OCI-LY1 (cell line): ENCODE data around the gene HAUS8.
"Not testable (repeated sequence)": the region's sequence is repeated elsewhere in the genome, so short reads cannot be mapped to it uniquely, and the experiment has no call there.

Experiments used
- EZH2 ChIP-seq: fragments of 200-600 bp; sonication (generic), shearing (Covaris generic); IDR thresholded peaks from 2 replicates; pipeline ENCODE4 v1.8.0; 2017; ENCODE audit warnings: borderline replicate concordance, mixed run types, mild to moderate bottlenecking, antibody characterized with exemption, low read length, moderate library complexity, mixed read lengths
- TF ChIP-seq, protein P1 (sequence below): fragments of 200-600 bp; sonication (generic), shearing (Covaris generic); IDR thresholded peaks from 2 replicates; pipeline ENCODE4 v1.5.1; 2017; ENCODE audit warnings: mild to moderate bottlenecking, antibody characterized with exemption, low read length, moderate library complexity, mixed read lengths

DNA sequence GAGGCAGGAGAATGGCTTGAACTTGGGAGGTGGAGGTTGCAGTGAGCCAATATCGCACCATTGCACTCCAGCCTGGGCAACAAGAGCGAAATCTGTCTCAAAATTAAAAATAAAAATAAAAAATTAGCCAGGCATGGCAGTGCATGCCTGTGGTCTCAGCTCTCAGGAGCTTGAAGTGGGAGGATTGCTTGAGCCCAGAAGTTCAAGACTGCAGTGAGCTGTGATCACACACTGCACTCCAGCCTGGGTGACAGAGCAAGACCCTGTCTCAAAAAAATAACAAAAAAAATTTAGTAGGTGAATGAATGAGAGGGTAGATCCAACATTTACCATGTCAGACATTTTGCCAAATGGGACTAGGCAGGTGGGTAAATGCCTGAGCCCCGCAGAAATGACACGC, 31.7 kb upstream of the HAUS8 start:
- TF ChIP-seq, protein P1, sequence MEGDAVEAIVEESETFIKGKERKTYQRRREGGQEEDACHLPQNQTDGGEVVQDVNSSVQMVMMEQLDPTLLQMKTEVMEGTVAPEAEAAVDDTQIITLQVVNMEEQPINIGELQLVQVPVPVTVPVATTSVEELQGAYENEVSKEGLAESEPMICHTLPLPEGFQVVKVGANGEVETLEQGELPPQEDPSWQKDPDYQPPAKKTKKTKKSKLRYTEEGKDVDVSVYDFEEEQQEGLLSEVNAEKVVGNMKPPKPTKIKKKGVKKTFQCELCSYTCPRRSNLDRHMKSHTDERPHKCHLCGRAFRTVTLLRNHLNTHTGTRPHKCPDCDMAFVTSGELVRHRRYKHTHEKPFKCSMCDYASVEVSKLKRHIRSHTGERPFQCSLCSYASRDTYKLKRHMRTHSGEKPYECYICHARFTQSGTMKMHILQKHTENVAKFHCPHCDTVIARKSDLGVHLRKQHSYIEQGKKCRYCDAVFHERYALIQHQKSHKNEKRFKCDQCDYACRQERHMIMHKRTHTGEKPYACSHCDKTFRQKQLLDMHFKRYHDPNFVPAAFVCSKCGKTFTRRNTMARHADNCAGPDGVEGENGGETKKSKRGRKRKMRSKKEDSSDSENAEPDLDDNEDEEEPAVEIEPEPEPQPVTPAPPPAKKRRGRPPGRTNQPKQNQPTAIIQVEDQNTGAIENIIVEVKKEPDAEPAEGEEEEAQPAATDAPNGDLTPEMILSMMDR = not testable (repeated sequence)
- TF ChIP-seq EZH2 = not testable (repeated sequence)
